Ishikawa (cell line): ENCODE data around the gene DDX5.

Experiments
- CEBPB ChIP-seq: IDR thresholded peaks from 2 replicates; pipeline ENCODE4 v1.6.1; 2012
- CREB1 ChIP-seq: IDR thresholded peaks from 2 replicates; pipeline ENCODE4 v1.6.1; 2012; ENCODE audit warnings: low read depth
- EGR1 ChIP-seq: IDR thresholded peaks from 2 replicates; pipeline ENCODE4 v1.6.1; 2012
- EP300 ChIP-seq: IDR thresholded peaks from 2 replicates; pipeline ENCODE4 v1.6.1; 2012; ENCODE audit warnings: borderline replicate concordance
- FOXM1 ChIP-seq: IDR thresholded peaks from 2 replicates; pipeline ENCODE4 v1.6.1; 2012; ENCODE audit warnings: low read depth, borderline replicate concordance
- NFIC ChIP-seq: IDR thresholded peaks from 2 replicates; pipeline ENCODE4 v1.6.1; 2012
- RAD21 ChIP-seq: IDR thresholded peaks from 2 replicates; pipeline ENCODE4 v1.6.1; 2012; ENCODE audit warnings: low read depth
- TAF1 ChIP-seq: IDR thresholded peaks from 2 replicates; pipeline ENCODE4 v1.6.1; 2012; ENCODE audit warnings: low read depth, mild to moderate bottlenecking
- TCF12 ChIP-seq: IDR thresholded peaks from 2 replicates; pipeline ENCODE4 v1.6.1; 2012; ENCODE audit warnings: low read depth
- TEAD4 ChIP-seq: IDR thresholded peaks from 2 replicates; pipeline ENCODE4 v1.6.1; 2012
- YY1 ChIP-seq: IDR thresholded peaks from 2 replicates; pipeline ENCODE4 v1.6.1; 2012; ENCODE audit warnings: low read depth
- ZBTB7A ChIP-seq: IDR thresholded peaks from 2 replicates; pipeline ENCODE4 v1.6.1; 2012; ENCODE audit warnings: low read depth
- TF ChIP-seq, protein P1 (sequence below): IDR thresholded peaks from 2 replicates; pipeline ENCODE4 v1.6.1; 2012
- TF ChIP-seq, protein P2 (sequence below): IDR thresholded peaks from 2 replicates; pipeline ENCODE4 v1.6.1; 2012; ENCODE audit warnings: low read depth, mild to moderate bottlenecking
- TF ChIP-seq, protein P3 (sequence below): IDR thresholded peaks from 2 replicates; pipeline ENCODE4 v1.6.1; 2012

DDX5 gene

DNA sequence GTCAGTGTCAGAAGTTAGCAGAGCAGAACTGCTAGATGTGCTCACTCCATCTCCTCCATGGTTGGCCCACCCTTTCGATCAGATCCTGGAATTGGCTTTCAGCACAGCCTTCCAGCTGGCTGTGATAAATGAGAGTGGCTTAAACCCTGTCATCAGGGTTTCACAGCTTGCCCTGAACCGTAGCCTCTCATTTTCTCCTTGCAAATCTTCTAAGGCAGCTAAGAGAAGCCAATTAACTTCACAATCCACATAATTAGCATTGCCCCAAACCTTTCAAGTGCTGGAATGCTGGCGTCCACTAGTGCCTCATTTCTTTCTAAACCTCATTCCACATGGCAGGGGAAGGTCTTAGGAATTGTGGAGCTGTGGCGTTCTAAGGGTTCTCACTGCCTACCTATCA lies 35.5 kb downstream of the DDX5 start:
- TF ChIP-seq, protein P1, sequence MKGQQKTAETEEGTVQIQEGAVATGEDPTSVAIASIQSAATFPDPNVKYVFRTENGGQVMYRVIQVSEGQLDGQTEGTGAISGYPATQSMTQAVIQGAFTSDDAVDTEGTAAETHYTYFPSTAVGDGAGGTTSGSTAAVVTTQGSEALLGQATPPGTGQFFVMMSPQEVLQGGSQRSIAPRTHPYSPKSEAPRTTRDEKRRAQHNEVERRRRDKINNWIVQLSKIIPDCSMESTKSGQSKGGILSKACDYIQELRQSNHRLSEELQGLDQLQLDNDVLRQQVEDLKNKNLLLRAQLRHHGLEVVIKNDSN: no peak

DNA sequence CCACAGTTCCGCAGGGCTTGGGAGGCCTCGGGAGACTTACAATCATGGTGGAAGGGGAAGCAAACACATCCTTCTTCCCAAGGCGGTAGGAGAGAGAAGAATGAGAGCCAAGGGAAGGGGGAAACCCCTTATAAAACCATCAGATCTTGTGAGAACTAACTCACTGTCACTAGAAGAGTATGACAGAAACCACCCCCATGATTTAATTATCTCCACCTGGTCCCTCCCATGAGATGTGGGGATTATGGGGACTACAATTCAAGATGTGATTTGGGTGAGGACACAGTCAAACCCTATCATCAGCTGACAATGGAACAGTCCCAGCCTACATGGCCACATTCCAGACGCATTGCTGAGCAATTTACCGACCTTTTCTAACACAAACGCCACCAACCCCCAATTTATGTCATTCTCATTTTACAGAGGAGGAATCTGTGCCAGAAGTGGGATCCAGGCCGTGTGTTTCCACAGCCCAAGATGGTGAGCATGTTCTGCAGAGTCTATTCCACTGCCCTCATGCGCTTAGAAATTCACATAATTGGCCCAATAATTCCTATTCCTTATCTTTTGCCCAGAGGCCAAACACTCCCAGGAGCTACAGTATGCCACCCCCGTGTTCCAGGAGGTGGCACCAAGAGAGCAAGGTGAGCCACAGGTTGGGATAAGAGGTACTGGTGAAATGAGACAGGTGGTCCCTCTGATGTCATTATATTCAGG lies 39.9 kb downstream of the DDX5 start:
- TF ChIP-seq, protein P2, sequence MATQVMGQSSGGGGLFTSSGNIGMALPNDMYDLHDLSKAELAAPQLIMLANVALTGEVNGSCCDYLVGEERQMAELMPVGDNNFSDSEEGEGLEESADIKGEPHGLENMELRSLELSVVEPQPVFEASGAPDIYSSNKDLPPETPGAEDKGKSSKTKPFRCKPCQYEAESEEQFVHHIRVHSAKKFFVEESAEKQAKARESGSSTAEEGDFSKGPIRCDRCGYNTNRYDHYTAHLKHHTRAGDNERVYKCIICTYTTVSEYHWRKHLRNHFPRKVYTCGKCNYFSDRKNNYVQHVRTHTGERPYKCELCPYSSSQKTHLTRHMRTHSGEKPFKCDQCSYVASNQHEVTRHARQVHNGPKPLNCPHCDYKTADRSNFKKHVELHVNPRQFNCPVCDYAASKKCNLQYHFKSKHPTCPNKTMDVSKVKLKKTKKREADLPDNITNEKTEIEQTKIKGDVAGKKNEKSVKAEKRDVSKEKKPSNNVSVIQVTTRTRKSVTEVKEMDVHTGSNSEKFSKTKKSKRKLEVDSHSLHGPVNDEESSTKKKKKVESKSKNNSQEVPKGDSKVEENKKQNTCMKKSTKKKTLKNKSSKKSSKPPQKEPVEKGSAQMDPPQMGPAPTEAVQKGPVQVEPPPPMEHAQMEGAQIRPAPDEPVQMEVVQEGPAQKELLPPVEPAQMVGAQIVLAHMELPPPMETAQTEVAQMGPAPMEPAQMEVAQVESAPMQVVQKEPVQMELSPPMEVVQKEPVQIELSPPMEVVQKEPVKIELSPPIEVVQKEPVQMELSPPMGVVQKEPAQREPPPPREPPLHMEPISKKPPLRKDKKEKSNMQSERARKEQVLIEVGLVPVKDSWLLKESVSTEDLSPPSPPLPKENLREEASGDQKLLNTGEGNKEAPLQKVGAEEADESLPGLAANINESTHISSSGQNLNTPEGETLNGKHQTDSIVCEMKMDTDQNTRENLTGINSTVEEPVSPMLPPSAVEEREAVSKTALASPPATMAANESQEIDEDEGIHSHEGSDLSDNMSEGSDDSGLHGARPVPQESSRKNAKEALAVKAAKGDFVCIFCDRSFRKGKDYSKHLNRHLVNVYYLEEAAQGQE: no peak
- TF ChIP-seq TEAD4 (peak; percentile 36; the same call in 1 of the 2 replicates), EGR1 (no peak), NFIC (no peak), TAF1 (no peak), TCF12 (no peak)

DNA sequence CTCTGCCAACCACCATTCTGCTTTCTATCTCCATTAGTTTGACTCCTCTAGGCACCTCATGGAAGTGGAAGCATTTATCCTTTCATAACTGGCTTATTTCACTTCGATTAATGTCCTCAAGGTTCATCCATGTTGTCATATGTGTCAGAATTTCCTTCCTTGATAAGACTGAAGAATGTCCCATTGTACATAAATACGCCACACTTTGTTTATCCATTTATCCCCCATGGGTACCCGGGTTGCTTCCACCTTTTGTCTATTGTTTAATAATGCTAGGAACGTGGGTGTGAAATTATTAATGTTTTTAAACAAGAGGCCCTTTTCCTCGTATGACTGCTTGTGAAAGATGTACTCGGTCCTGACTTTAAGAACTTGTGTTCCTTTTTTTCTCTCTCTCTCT lies 44.3 kb downstream of the DDX5 start:
- TF ChIP-seq TAF1: no peak
- TF ChIP-seq NFIC: no peak
- TF ChIP-seq CREB1: no peak
- TF ChIP-seq, protein P2: no peak
- no peak for TF ChIP-seq CEBPB
- TF ChIP-seq YY1: no peak
- TF ChIP-seq, protein P1: no peak
- no peak for TF ChIP-seq FOXM1

DNA sequence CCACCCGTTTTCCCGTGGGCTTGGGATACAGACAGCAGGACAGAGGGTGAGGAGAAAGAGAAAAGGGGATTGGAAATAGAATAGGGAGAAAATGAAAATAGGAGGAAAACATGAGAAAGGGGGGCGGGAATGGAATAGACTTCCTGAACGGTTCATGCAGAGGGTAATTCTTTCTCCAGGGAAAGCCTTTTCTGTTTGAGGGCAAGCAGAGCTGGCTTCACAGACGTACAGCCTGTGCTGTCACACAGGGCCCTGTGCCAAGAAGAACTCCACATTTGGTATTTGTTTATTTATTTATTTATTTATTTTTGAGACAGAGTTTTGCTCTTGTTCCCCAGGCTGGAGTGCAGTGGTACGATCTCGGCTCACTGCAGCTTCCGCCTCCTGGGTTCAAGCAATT lies 45.1 kb downstream of the DDX5 start:
- TF ChIP-seq RAD21 (no peak), TCF12 (no peak), YY1 (no peak), FOXM1 (no peak)

DNA sequence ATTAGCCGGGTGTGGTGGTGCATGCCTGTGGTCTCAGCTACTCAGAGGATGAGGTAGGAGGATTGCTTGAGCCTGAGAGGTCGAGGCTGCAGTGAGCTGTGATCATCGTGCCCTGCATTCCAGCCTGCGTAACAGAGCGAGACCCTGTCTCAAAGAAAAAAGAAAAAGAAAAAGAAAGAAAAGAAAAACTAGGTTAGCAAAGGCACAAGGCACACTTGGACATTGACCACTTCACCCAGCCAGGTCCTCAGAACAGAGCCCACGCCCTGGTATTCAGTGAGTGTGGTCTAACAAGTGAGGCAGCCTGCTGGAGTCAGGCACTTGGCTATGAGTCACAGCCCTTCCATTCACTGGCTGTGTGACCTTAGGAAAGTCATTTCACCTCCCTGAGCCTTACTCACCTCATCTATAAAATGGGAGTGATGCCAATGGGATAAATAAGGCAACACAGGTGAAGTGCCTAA lies 46.8 kb downstream of the DDX5 start:
- TF ChIP-seq TAF1 (no peak), CREB1 (no peak), YY1 (no peak)

DNA sequence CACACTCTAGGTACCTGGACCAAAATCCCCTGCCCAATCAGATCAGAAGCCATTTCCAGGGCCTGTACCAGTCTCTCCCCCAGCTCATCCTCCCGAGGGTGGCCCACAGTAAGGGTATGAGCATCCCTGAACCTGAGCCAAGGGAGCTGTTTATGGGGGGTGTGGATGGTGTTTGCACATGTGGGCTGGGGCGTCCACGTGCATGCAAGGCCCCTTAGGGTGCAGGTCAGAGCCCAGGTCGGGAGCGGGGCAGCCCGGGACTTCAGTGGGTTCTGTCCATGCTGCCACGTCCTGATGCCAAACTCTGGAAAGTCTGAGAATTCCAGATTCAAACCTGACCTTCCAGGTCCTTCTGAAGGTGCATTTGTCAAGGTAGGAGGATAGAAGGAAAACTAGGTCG lies 47.3 kb downstream of the DDX5 start:
- TF ChIP-seq RAD21 (no peak), TAF1 (no peak), TCF12 (no peak), FOXM1 (no peak), EGR1 (no peak), NFIC (no peak), EP300 (no peak), TEAD4 (no peak), ZBTB7A (no peak), CEBPB (no peak), YY1 (no peak)
- TF ChIP-seq, protein P3, sequence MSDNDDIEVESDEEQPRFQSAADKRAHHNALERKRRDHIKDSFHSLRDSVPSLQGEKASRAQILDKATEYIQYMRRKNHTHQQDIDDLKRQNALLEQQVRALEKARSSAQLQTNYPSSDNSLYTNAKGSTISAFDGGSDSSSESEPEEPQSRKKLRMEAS: no peak
- TF ChIP-seq, protein P1: no peak
- TF ChIP-seq, protein P2: no peak
